Mammary epithelial cell (primary cell): ENCODE data around the gene PLXNA2.

Source experiments
- EZH2 ChIP-seq: IDR thresholded peaks from 2 replicates; pipeline ENCODE4 v1.6.1; 2012; ENCODE audit warnings: low read length, inconsistent platforms, borderline replicate concordance
- TF ChIP-seq, protein P1 (sequence below), 2 donors: IDR thresholded peaks in 1 of 2; conservative IDR thresholded peaks in 1 of 2; 2 replicates each; pipeline ENCODE4 v1.5.1; 2011 to 2012; ENCODE audit warnings: inconsistent platforms in 2 of 2, low read length in 2 of 2, mild to moderate bottlenecking in 2 of 2, control low read depth in 1 of 2, low read depth in 1 of 2; ENCODE audit not compliant: insufficient read depth in 1 of 2; ENCODE audit errors: extremely low read depth in 1 of 2

DNA sequence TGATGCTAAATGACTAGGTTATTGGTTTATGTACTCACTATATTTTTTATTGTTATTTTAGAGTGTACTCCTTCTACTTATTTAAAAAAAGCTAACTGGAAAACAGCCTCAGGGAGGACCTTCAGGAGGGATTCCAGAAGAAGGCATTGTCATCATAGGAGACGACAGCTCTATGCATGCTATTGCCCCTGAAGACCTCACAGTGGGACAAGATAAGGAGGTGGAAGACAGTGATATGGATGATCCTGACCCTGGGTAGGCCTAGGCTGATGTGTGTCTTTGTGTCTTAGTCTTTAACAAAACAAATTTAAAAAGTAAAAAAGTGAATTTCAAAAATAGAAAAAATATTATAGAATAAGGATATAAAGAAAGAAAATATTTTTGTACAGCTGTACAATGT lies 177.6 kb downstream of the PLXNA2 start:
- TF ChIP-seq, protein P1, sequence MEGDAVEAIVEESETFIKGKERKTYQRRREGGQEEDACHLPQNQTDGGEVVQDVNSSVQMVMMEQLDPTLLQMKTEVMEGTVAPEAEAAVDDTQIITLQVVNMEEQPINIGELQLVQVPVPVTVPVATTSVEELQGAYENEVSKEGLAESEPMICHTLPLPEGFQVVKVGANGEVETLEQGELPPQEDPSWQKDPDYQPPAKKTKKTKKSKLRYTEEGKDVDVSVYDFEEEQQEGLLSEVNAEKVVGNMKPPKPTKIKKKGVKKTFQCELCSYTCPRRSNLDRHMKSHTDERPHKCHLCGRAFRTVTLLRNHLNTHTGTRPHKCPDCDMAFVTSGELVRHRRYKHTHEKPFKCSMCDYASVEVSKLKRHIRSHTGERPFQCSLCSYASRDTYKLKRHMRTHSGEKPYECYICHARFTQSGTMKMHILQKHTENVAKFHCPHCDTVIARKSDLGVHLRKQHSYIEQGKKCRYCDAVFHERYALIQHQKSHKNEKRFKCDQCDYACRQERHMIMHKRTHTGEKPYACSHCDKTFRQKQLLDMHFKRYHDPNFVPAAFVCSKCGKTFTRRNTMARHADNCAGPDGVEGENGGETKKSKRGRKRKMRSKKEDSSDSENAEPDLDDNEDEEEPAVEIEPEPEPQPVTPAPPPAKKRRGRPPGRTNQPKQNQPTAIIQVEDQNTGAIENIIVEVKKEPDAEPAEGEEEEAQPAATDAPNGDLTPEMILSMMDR (conservative IDR thresholded peaks at IDR 0.05 in 1 of 2, IDR thresholded peaks at IDR 0.05 in 1 of 2; ENCODE audit: extremely low read depth in 1 of 2, insufficient read depth in 1 of 2, low read depth in 1 of 2, low read length in 2 of 2): no peak
- no peak for TF ChIP-seq EZH2
